Activated T-helper 1 cell treated with anti-CD3 and anti-CD28 coated beads, Interleukin-12 subunit alpha, Interleukin-12 subunit beta, Interleukin-2, Interleukin-4 antibody, amounts not matched to agents 30 ng/mL and 10 ng/mL and 1 ng/mL, durations not matched to agents 14 hours and 24 hours and 36 hours (primary cell): ENCODE data around the gene STAT5A. TPM values are rescaled to one million over a fixed set of nuclear protein-coding genes. Genes with fewer than 3 reads are reported as not detected.

Source experiments
- total RNA-seq: library from RNA; stranded (reverse); gene quantifications from 2 replicates; pipeline ENCODE4 v1.2.3, GENCODE V29; 2022

Gene STAT5A
- total RNA-seq, 1 donor from 2014 or later = 381 TPM

Other genes starting within 250 kb of the STAT5A start
- 0.05 TPM in 2 replicates for gene C17orf113, start 237.9 kb upstream of the STAT5A start, total RNA-seq
- gene ZNF385C, start 190.0 kb upstream of the STAT5A start, total RNA-seq = 0.10 TPM in 1 of 2 replicates, not detected in the other
- 26.9 and 28.4 TPM in 2 replicates for gene DHX58, start 175.8 kb upstream of the STAT5A start, total RNA-seq
- gene KAT2A, start 167.1 kb upstream of the STAT5A start, total RNA-seq = 70.8 and 76.9 TPM in 2 replicates
- gene HSPB9, start 165.7 kb upstream of the STAT5A start, total RNA-seq = 0.10 TPM in 1 of 2 replicates, not detected in the other
- 73.3 and 80.0 TPM in 2 replicates for gene RAB5C, start 133.5 kb upstream of the STAT5A start, total RNA-seq
- 1.7 and 1.9 TPM in 2 replicates for gene KCNH4, start 107.4 kb upstream of the STAT5A start, total RNA-seq
- not detected in 2 replicates for gene HCRT, start 103.0 kb upstream of the STAT5A start, total RNA-seq
- gene GHDC, start 94.0 kb upstream of the STAT5A start, total RNA-seq = 15.2 and 15.5 TPM in 2 replicates
- 191 and 199 TPM in 2 replicates for gene STAT5B, start 12.1 kb upstream of the STAT5A start, total RNA-seq
- gene STAT3, start 99.9 kb downstream of the STAT5A start, total RNA-seq = 240 and 241 TPM in 2 replicates
- gene CAVIN1, start 134.8 kb downstream of the STAT5A start, total RNA-seq = 0.91 and 0.96 TPM in 2 replicates
- gene ATP6V0A1, start 170.4 kb downstream of the STAT5A start, total RNA-seq = 23.2 and 27.1 TPM in 2 replicates
- gene NAGLU, start 247.7 kb downstream of the STAT5A start, total RNA-seq = 18.2 and 20.8 TPM in 2 replicates